Liver (tissue), 3 donors: Measurements from ENCODE around the gene OR2AK2.

Experiments used
- CTCF ChIP-seq: fragments of 150-350 bp; IDR thresholded peaks from 2 replicates; pipeline ENCODE4 v1.5.1; 2017; ENCODE audit warnings: improper control_type of control experiment, low read depth, low read length; ENCODE audit not compliant: missing input control
- EGR1 ChIP-seq, 2 donors: IDR thresholded peaks; 2 replicates each; pipeline ENCODE4 v1.6.1; 2016 to 2018; ENCODE audit warnings: antibody characterized with exemption in 2 of 2, low read depth in 2 of 2
- FOXA1 ChIP-seq: IDR thresholded peaks from 2 replicates; pipeline ENCODE4 v1.6.1; 2016; ENCODE audit warnings: antibody characterized with exemption
- GABPA ChIP-seq, 2 donors: IDR thresholded peaks in 1 of 2; conservative IDR thresholded peaks in 1 of 2; 2 replicates each; pipeline ENCODE4 v1.6.1; 2016; ENCODE audit warnings: antibody characterized with exemption in 2 of 2, mild to moderate bottlenecking in 1 of 2, moderate library complexity in 1 of 2
- HNF4G ChIP-seq: IDR thresholded peaks from 2 replicates; pipeline ENCODE4 v1.6.1; 2016; ENCODE audit warnings: antibody characterized with exemption
- JUND ChIP-seq, 2 donors: IDR thresholded peaks; 2 replicates each; pipeline ENCODE4 v1.6.1; 2016; ENCODE audit warnings: antibody characterized with exemption in 2 of 2
- RAD21 ChIP-seq, 2 donors: IDR thresholded peaks; 2 replicates each; pipeline ENCODE4 v1.6.1; 2016; ENCODE audit warnings: antibody characterized with exemption in 2 of 2, mild to moderate bottlenecking in 2 of 2
- RXRA ChIP-seq, 2 donors: IDR thresholded peaks; 2 replicates each; pipeline ENCODE4 v1.6.1; 2017 to 2018; ENCODE audit warnings: antibody characterized with exemption in 2 of 2, mild to moderate bottlenecking in 1 of 2
- SP1 ChIP-seq: IDR thresholded peaks from 2 replicates; pipeline ENCODE4 v1.6.1; 2018; ENCODE audit warnings: antibody characterized with exemption, mild to moderate bottlenecking
- TAF1 ChIP-seq: conservative IDR thresholded peaks from 2 replicates; pipeline ENCODE4 v1.6.1; 2016; ENCODE audit warnings: antibody characterized with exemption, mild to moderate bottlenecking
- YY1 ChIP-seq: IDR thresholded peaks from 2 replicates; pipeline ENCODE4 v1.6.1; 2016; ENCODE audit warnings: antibody characterized with exemption, mild to moderate bottlenecking
- ZBTB33 ChIP-seq: IDR thresholded peaks from 2 replicates; pipeline ENCODE4 v1.6.1; 2016; ENCODE audit warnings: antibody characterized with exemption
- TF ChIP-seq, protein P1 (sequence below): IDR thresholded peaks from 2 replicates; pipeline ENCODE4 v1.6.1; 2016; ENCODE audit warnings: antibody characterized with exemption
- TF ChIP-seq, protein P2 (sequence below): IDR thresholded peaks from 2 replicates; pipeline ENCODE4 v1.6.1; 2016; ENCODE audit warnings: antibody characterized with exemption, mild to moderate bottlenecking
- donor health status: healthy.
- donor health status: healthy.

- TF ChIP-seq CTCF, result no peak
- no peak for TF ChIP-seq RAD21 (IDR thresholded peaks at IDR 0.05)
- TF ChIP-seq JUND (IDR thresholded peaks at IDR 0.05), result no peak
- no peak for TF ChIP-seq TAF1
- TF ChIP-seq ZBTB33, result no peak
- TF ChIP-seq RXRA (IDR thresholded peaks at IDR 0.05), result no peak
- TF ChIP-seq, protein P1, sequence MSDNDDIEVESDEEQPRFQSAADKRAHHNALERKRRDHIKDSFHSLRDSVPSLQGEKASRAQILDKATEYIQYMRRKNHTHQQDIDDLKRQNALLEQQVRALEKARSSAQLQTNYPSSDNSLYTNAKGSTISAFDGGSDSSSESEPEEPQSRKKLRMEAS, result no peak
- TF ChIP-seq, protein P2, sequence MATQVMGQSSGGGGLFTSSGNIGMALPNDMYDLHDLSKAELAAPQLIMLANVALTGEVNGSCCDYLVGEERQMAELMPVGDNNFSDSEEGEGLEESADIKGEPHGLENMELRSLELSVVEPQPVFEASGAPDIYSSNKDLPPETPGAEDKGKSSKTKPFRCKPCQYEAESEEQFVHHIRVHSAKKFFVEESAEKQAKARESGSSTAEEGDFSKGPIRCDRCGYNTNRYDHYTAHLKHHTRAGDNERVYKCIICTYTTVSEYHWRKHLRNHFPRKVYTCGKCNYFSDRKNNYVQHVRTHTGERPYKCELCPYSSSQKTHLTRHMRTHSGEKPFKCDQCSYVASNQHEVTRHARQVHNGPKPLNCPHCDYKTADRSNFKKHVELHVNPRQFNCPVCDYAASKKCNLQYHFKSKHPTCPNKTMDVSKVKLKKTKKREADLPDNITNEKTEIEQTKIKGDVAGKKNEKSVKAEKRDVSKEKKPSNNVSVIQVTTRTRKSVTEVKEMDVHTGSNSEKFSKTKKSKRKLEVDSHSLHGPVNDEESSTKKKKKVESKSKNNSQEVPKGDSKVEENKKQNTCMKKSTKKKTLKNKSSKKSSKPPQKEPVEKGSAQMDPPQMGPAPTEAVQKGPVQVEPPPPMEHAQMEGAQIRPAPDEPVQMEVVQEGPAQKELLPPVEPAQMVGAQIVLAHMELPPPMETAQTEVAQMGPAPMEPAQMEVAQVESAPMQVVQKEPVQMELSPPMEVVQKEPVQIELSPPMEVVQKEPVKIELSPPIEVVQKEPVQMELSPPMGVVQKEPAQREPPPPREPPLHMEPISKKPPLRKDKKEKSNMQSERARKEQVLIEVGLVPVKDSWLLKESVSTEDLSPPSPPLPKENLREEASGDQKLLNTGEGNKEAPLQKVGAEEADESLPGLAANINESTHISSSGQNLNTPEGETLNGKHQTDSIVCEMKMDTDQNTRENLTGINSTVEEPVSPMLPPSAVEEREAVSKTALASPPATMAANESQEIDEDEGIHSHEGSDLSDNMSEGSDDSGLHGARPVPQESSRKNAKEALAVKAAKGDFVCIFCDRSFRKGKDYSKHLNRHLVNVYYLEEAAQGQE, result no peak
- TF ChIP-seq GABPA (IDR thresholded peaks at IDR 0.05 in 1 of 2, conservative IDR thresholded peaks at IDR 0.05 in 1 of 2), result no peak
- TF ChIP-seq YY1, result no peak
- no peak for TF ChIP-seq HNF4G
- TF ChIP-seq SP1, result no peak
- no peak for TF ChIP-seq FOXA1
- no peak for TF ChIP-seq EGR1 (IDR thresholded peaks at IDR 0.05; ENCODE audit: low read depth in 2 of 2)
These were observed 29.3 kb upstream of the OR2AK2 start for GRCh38 chr1:247935781-247936180.
